AG04450 (cell line): Measurements from ENCODE around the gene CACNB4. TPM values are rescaled to one million over a fixed set of nuclear protein-coding genes. Genes with fewer than 3 reads are reported as not detected.

Experiments used
- CTCF ChIA-PET: fragments of 300-600, 350-600 bp; formaldehyde crosslinking; extraction: SDS; loops from one replicate; lab custom pipeline; 2022; ENCODE audit warnings: antibody characterized with exemption, inconsistent platforms; lab: Charles Lee
- POLR2A ChIA-PET: fragments of 350-600 bp; formaldehyde crosslinking; extraction: SDS; loops from one replicate; lab custom pipeline; 2021; ENCODE audit warnings: antibody characterized with exemption, inconsistent platforms; lab: Yijun Ruan, JAX
- DNase-seq: peaks from one replicate; pipeline ENCODE4 v3.0.0-alpha.2; 2011; ENCODE audit warnings: low read depth, low spot score
- H3K27ac ChIP-seq: one replicate; pipeline ENCODE4 v1.5.1; 2012; ENCODE audit warnings: low read depth, low read length, control low read depth
- H3K27me3 ChIP-seq: one replicate; pipeline ENCODE4 v1.6.0; 2012; ENCODE audit warnings: low read length; ENCODE audit not compliant: control insufficient read depth, insufficient read depth
- H3K4me3 ChIP-seq: 2 replicates; pipeline ENCODE4 v1.5.1; 2011; ENCODE audit warnings: mild to moderate bottlenecking, low read depth, low read length, control low read depth
- H3K9me3 ChIP-seq: 2 replicates; pipeline ENCODE4 v1.5.1; 2012; ENCODE audit warnings: low read length; ENCODE audit not compliant: control insufficient read depth, insufficient read depth
- CTCF ChIP-seq: IDR thresholded peaks from 2 replicates; pipeline ENCODE4 v1.5.1; 2011; ENCODE audit warnings: low read depth, low read length, control low read depth, inconsistent platforms
- polyA plus RNA-seq: library from polyadenylated mRNA; depleted of rRNA; stranded (reverse); fragments of >200 nt; gene quantifications from 2 replicates; pipeline ENCODE4 v1.2.3, GENCODE V29; 2011

Gene CACNB4
- polyA plus RNA-seq, 1 experiment = 0.22 TPM

DNA sequence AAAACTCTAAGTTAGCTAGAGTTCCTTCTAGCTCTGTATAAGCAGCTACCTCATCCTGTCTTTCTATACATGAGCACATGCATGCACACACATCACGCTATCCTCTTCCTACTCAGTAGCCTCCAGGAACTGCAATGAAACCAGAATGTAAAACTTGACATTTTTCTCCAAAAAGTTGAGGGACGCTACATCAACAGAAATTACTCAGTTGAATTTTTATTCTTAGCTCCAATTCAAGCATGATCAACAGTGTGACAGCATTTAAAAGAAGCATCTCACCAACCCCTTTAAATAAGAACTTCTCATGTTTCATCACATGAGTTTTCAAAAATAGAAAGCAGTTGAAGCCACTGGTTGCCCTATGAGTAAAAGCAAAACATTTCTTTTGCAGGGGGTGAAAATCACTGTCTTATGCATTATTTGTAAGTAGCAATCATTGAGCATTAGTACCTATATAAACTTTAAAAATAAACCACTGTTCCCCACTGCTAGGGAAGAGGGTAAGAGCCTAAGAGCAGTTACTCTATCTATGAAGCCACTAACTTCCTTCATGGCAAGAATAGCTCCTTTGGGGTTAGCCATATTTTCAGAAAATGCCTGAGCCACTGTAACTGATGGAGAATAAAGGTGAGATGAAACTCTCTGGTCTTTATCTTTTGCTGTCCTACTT, 192.7 kb downstream of the CACNB4 start:
- TF ChIP-seq CTCF = no peak
- CTCF ChIA-PET = no interaction called here
- POLR2A ChIA-PET = no interaction called here

DNA sequence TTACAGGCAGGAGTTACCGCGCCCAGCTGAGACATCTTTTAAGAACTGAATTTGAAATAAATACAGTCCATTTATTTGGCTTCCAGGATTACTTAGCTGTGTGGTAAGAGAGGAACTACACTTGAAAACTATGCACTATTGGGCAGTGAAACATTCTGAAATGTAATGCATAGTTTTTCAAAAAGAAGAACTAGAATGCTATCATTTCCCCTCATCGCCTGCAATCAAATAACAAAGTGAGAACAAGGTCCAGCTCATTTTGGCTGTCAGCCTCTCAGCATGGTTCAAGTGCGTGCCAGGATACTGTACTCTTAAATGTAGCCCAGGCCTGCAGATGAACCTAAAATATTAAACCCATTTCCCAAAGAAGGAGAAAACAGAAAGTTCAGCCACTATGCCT, 194.0 kb downstream of the CACNB4 start:
- ChIA-PET POLR2A (no interaction called here), CTCF (no interaction called here)
- no peak for DNase-seq
- Histone ChIP-seq H3K27me3 (no peaks in the 10 kb centered on the region), H3K27ac (no peak overlapping the region), H3K9me3 (no peaks in the 10 kb centered on the region), H3K4me3 (no peak overlapping the region)
- no peak for TF ChIP-seq CTCF

More for the DNA sequence above, 192.7 kb downstream of the CACNB4 start:
- no peak for DNase-seq
- Histone ChIP-seq H3K27me3 (no peaks in the 10 kb centered on the region), H3K27ac (no peak overlapping the region), H3K4me3 (no peak overlapping the region), H3K9me3 (no peaks in the 10 kb centered on the region)

DNA sequence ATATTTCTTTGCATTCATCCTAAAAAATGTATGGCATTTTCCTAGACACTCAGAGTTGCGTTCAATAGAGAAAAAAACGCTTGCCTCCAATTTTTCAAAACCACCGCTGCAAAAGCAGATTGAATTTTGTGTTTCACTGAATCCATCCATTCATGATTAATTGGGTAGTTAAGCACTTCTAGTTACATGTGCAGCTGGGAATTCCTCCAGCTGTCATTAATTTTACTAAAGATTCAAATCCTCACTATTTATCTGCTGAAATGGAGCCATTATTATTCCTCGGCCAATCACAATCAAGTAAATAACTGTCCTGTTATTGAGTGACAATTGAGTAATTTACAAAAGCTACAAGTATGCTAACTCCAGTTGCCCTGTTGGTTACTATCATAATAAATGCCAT, 194.8 kb downstream of the CACNB4 start:
- H3K4me3 ChIP-seq = no peak overlapping the region
- TF ChIP-seq CTCF = no peak
- no peaks in the 10 kb centered on the region for H3K27me3 ChIP-seq
- CTCF ChIA-PET = no interaction called here
- POLR2A ChIA-PET = no interaction called here
- no peak overlapping the region for H3K27ac ChIP-seq
- H3K9me3 ChIP-seq = no peaks in the 10 kb centered on the region
- no peak for DNase-seq

DNA sequence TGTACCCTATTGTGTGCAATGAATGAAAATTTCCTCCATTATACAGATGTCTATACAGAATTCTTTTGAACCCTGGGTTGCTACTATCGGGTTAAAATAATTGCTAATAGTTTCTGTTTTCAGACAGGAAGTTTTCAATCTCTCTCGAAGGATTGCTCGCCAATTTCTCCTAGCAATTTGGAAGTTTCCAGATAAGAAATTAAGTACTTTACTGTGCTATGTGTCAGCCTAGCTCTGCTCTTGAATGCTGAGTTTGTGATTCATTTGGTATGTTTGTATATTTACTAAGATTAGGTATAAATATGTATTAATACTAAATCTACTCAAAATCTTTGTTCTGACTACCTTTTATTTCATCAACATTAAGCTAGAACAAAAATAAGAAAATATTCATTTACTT, 196.0 kb downstream of the CACNB4 start:
- Histone ChIP-seq H3K4me3 (no peak overlapping the region), H3K27ac (no peak overlapping the region), H3K27me3 (no peaks in the 10 kb centered on the region), H3K9me3 (no peaks in the 10 kb centered on the region)
- DNase-seq = no peak
- ChIA-PET CTCF (no interaction called here), POLR2A (no interaction called here)
- TF ChIP-seq CTCF = no peak

GRCh38 chr2:151900331-151900730, 198.5 kb downstream of the CACNB4 start:
- no peak for TF ChIP-seq CTCF
- H3K9me3 ChIP-seq = no peaks in the 10 kb centered on the region
- no peak for DNase-seq
- POLR2A ChIA-PET = no interaction called here
- no peak overlapping the region for H3K4me3 ChIP-seq
- CTCF ChIA-PET = no interaction called here
- no peak overlapping the region for H3K27ac ChIP-seq
- no peaks in the 10 kb centered on the region for H3K27me3 ChIP-seq
